Thyroid gland (tissue), 4 donors: ENCODE data around the gene PRND.

ENCODE experiments used
- POLR2A ChIP-seq, 2 donors: fragments of 450-650 bp; IDR thresholded peaks; one replicate each; pipeline ENCODE4 v1.6.1; 2017; ENCODE audit warnings: antibody characterized with exemption in 2 of 2, mild to moderate bottlenecking in 2 of 2, moderate library complexity in 1 of 2
- TF ChIP-seq, protein P1 (sequence below), 6 experiments: fragments of 200-600 bp in 3 of 6; fragments of 450-650 bp in 3 of 6; sonication (generic) in 3 of 6; IDR thresholded peaks; one replicate each; pipeline ENCODE4 v1.5.1; 2016 to 2019; ENCODE audit warnings: antibody characterized with exemption in 6 of 6, mild to moderate bottlenecking in 2 of 6, inconsistent platforms in 1 of 6, moderate library complexity in 1 of 6

DNA sequence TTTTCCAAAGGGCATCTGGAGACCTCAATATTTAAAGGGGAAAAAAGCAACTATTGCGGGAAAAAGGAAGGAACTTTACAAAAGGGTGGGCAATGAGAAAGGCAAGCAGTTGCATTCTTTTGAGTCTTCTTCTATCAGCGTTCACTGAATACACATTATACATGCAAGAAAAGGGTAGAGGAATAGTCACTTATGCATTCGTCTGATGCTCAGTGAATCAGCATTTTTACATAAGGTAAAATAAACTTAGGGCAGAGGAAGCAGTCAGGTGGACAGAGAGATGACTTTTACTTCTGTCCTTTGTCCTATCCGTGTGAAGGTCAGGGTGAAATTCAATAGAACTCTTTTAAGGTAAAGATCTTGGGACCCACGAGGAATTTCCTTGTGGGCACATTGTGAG lies 49.3 kb downstream of the PRND start:
- no peak for TF ChIP-seq POLR2A (IDR thresholded peaks at IDR 0.05)
- TF ChIP-seq, protein P1, sequence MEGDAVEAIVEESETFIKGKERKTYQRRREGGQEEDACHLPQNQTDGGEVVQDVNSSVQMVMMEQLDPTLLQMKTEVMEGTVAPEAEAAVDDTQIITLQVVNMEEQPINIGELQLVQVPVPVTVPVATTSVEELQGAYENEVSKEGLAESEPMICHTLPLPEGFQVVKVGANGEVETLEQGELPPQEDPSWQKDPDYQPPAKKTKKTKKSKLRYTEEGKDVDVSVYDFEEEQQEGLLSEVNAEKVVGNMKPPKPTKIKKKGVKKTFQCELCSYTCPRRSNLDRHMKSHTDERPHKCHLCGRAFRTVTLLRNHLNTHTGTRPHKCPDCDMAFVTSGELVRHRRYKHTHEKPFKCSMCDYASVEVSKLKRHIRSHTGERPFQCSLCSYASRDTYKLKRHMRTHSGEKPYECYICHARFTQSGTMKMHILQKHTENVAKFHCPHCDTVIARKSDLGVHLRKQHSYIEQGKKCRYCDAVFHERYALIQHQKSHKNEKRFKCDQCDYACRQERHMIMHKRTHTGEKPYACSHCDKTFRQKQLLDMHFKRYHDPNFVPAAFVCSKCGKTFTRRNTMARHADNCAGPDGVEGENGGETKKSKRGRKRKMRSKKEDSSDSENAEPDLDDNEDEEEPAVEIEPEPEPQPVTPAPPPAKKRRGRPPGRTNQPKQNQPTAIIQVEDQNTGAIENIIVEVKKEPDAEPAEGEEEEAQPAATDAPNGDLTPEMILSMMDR (IDR thresholded peaks at IDR 0.05) = no peak
